Astrocyte (in vitro differentiated cells and primary cell): Measurements from ENCODE around the gene SUMO3.

Source experiments
- CTCF ChIP-seq: IDR thresholded peaks from 2 replicates; pipeline ENCODE4 v1.5.1; 2011; ENCODE audit warnings: low read depth, mild to moderate bottlenecking, inconsistent platforms, low read length, moderate library complexity; ENCODE audit not compliant: insufficient read depth
- EZH2 ChIP-seq: IDR thresholded peaks from 2 replicates; pipeline ENCODE4 v1.6.1; 2012; ENCODE audit warnings: mild to moderate bottlenecking, low read length, inconsistent platforms; ENCODE audit not compliant: insufficient read depth

GRCh38 chr21:44831227-44831860, 13.5 kb upstream of the SUMO3 start:
- TF ChIP-seq CTCF (no peak), EZH2 (no peak)
